ENCODE measurements around the gene CDKN2D.

GRCh38 chr19:10554760-10555609, 13.8 kb downstream of the CDKN2D start:
- no peak for TF ChIP-seq EZH2phosphoT487 (IDR thresholded peaks at IDR 0.05)
- TF ChIP-seq CTCF (IDR thresholded peaks at IDR 0.05): no peak
- no peak for TF ChIP-seq EZH2 (IDR thresholded peaks at IDR 0.05)
